Tibial nerve (tissue), 4 donors: ENCODE measurements around the gene RARB. TPM values are rescaled to one million over a fixed set of nuclear protein-coding genes. Genes with fewer than 3 reads are reported as not detected.

ENCODE experiments used
- DNase-seq, 2 donors: peaks; one replicate each; pipeline ENCODE4 v3.0.0-alpha.2; 2019; ENCODE audit warnings: low spot score in 2 of 2
- H3K27ac ChIP-seq, 4 donors: fragments of 200-600 bp; sonication (generic) in 3 of 4; one replicate each; pipeline ENCODE4 v1.5.1; 2017 to 2019; ENCODE audit warnings: mild to moderate bottlenecking in 1 of 4
- H3K27me3 ChIP-seq, 2 donors: fragments of 200-600 bp; sonication (generic) in 1 of 2; one replicate each; pipeline versions ENCODE4 v1.5.1 to v1.6.0; 2017 to 2019
- H3K36me3 ChIP-seq, 3 donors: fragments of 200-600 bp; sonication (generic); one replicate each; pipeline ENCODE4 v1.5.1; 2018 to 2019
- H3K4me1 ChIP-seq, 4 donors: fragments of 200-600 bp; sonication (generic) in 3 of 4; one replicate each; pipeline ENCODE4 v1.5.1; 2017 to 2019
- H3K4me3 ChIP-seq, 4 donors: fragments of 200-600 bp; sonication (generic) in 3 of 4; one replicate each; pipeline ENCODE4 v1.5.1; 2017 to 2019; ENCODE audit warnings: mild to moderate bottlenecking in 1 of 4, moderate library complexity in 1 of 4
- H3K9me3 ChIP-seq, 4 donors: fragments of 200-600 bp; sonication (generic) in 3 of 4; one replicate each; pipeline ENCODE4 v1.5.1; 2017 to 2019
- CTCF ChIP-seq, 5 experiments: fragments of 200-600 bp in 3 of 5; fragments of 450-650 bp in 2 of 5; sonication (generic) in 3 of 5; IDR thresholded peaks; one replicate each; pipeline ENCODE4 v1.5.1; 2016 to 2019; ENCODE audit warnings: antibody characterized with exemption in 5 of 5, mild to moderate bottlenecking in 3 of 5, moderate library complexity in 2 of 5
- EP300 ChIP-seq, 2 donors: sonication (generic); formaldehyde crosslinking; IDR thresholded peaks; one replicate each; pipeline ENCODE4 v1.6.1; 2017; ENCODE audit warnings: antibody characterized with exemption in 2 of 2, mild to moderate bottlenecking in 1 of 2
- POLR2A ChIP-seq, 2 donors: fragments of 450-650 bp; IDR thresholded peaks; one replicate each; pipeline ENCODE4 v1.6.1; 2017; ENCODE audit warnings: antibody characterized with exemption in 2 of 2, mild to moderate bottlenecking in 2 of 2, moderate library complexity in 2 of 2
- WGBS, 2 donors: methylation state at CpG; one replicate each; pipeline ENCODE4 v1.1.5; 2018; 5-methylcytosine and 5-hydroxymethylcytosine counted together
- total RNA-seq, 4 donors: library from RNA; depleted of rRNA; stranded (reverse); fragments of >200 nt; gene quantifications; one replicate each; pipeline ENCODE4 v1.1.0, GENCODE V29; 2016

The RARB gene
- total RNA-seq, 4 donors from 2014 or later: 9.3 to 22.6 (median 15.1) TPM

- TF ChIP-seq EP300 (IDR thresholded peaks at IDR 0.05) (no peak), CTCF (IDR thresholded peaks at IDR 0.05) (no peak), POLR2A (IDR thresholded peaks at IDR 0.05) (no peak)
- DNase-seq: no peak
- Histone ChIP-seq H3K9me3 (peaks cover 0 to 5% (median 0%) of the 10 kb centered on the region in 4 donors), H3K4me1 (peaks cover 0 to 8% (median 0%) of the 10 kb centered on the region in 4 donors), H3K27ac (no peak overlapping the region), H3K4me3 (no peak overlapping the region), H3K27me3 (no peaks in the 10 kb centered on the region), H3K36me3 (no peaks in the 10 kb centered on the region)
- WGBS, 2 donors: 87 to 95% methylated on average over 2 of the region's 2 CpGs
Observed at GRCh38 chr3:25397150-25397549, 30.9 kb upstream of the RARB start.

GRCh38 chr3:25400587-25400986 is 27.5 kb upstream of the RARB start:
- H3K27me3 ChIP-seq: no peaks in the 10 kb centered on the region
- H3K4me3 ChIP-seq: no peak overlapping the region
- no peak for DNase-seq
- no peaks in the 10 kb centered on the region for H3K36me3 ChIP-seq
- no peaks in the 10 kb centered on the region for H3K9me3 ChIP-seq
- H3K27ac ChIP-seq: peak overlapping the region in 1 of 4 donors; percentile 40
- WGBS, 2 donors: 43% methylated on average over 1 of the region's 1 CpG
- H3K4me1 ChIP-seq: peaks cover 0 to 8% (median 0%) of the 10 kb centered on the region in 4 donors
- TF ChIP-seq POLR2A (IDR thresholded peaks at IDR 0.05) (no peak), EP300 (IDR thresholded peaks at IDR 0.05) (no peak)

- 75 to 79% methylated on average over 4 of the region's 4 CpGs for WGBS, 2 donors
- no peak for DNase-seq
- Histone ChIP-seq H3K9me3 (no peaks in the 10 kb centered on the region), H3K4me3 (no peak overlapping the region), H3K27ac (no peak overlapping the region), H3K4me1 (peaks cover 0 to 8% (median 0%) of the 10 kb centered on the region in 4 donors), H3K27me3 (no peaks in the 10 kb centered on the region), H3K36me3 (no peaks in the 10 kb centered on the region)
- no peak for TF ChIP-seq POLR2A (IDR thresholded peaks at IDR 0.05)
- no peak for TF ChIP-seq EP300 (IDR thresholded peaks at IDR 0.05)
- TF ChIP-seq CTCF (IDR thresholded peaks at IDR 0.05): no peak
Observed at GRCh38 chr3:25403968-25404367, 24.1 kb upstream of the RARB start.

GRCh38 chr3:25404569-25404968 is 23.5 kb upstream of the RARB start:
- Histone ChIP-seq H3K27ac (no peak overlapping the region), H3K27me3 (no peaks in the 10 kb centered on the region), H3K9me3 (no peaks in the 10 kb centered on the region), H3K36me3 (no peaks in the 10 kb centered on the region), H3K4me1 (peaks cover 0 to 8% (median 0%) of the 10 kb centered on the region in 4 donors), H3K4me3 (no peak overlapping the region)
- no peak for TF ChIP-seq POLR2A (IDR thresholded peaks at IDR 0.05)
- no peak for TF ChIP-seq CTCF (IDR thresholded peaks at IDR 0.05)
- no peak for TF ChIP-seq EP300 (IDR thresholded peaks at IDR 0.05)
- DNase-seq: no peak
- WGBS, 2 donors: 70 to 77% methylated on average over 4 of the region's 4 CpGs

- Histone ChIP-seq H3K27me3 (no peaks in the 10 kb centered on the region), H3K27ac (no peak overlapping the region), H3K4me1 (peaks cover 0 to 3% (median 0%) of the 10 kb centered on the region in 4 donors), H3K36me3 (no peaks in the 10 kb centered on the region), H3K9me3 (no peaks in the 10 kb centered on the region), H3K4me3 (no peak overlapping the region)
- WGBS, 2 donors: 68 to 83% methylated on average over 1 of the region's 1 CpG
- no peak for DNase-seq
- no peak for TF ChIP-seq CTCF (IDR thresholded peaks at IDR 0.05)
- no peak for TF ChIP-seq POLR2A (IDR thresholded peaks at IDR 0.05)
- TF ChIP-seq EP300 (IDR thresholded peaks at IDR 0.05): no peak
Observed at GRCh38 chr3:25405335-25405734, 22.7 kb upstream of the RARB start.

GRCh38 chr3:25410703-25411102 is 17.4 kb upstream of the RARB start:
- TF ChIP-seq POLR2A (IDR thresholded peaks at IDR 0.05): no peak
- TF ChIP-seq CTCF (IDR thresholded peaks at IDR 0.05): no peak
- TF ChIP-seq EP300 (IDR thresholded peaks at IDR 0.05): no peak

More at GRCh38 chr3:25410703-25411102, 17.4 kb upstream of the RARB start:
- H3K36me3 ChIP-seq: no peaks in the 10 kb centered on the region
- no peaks in the 10 kb centered on the region for H3K9me3 ChIP-seq
- 89 to 91% methylated on average over 4 of the region's 4 CpGs for WGBS, 2 donors
- no peaks in the 10 kb centered on the region for H3K4me1 ChIP-seq
- no peak overlapping the region for H3K27ac ChIP-seq
- H3K27me3 ChIP-seq: no peaks in the 10 kb centered on the region
- H3K4me3 ChIP-seq: no peak overlapping the region
- no peak for DNase-seq
